ENCODE results near the gene RNF26.

RNF26 gene

GRCh38 chr11:119373059-119373920 lies 39.0 kb downstream of the RNF26 start:
- no peak for TF ChIP-seq Cebpa-rat (IDR thresholded peaks at IDR 0.05)
- Histone ChIP-seq H3K27me3 (no peaks in the 10 kb centered on the region), H3K4me3 (no peak overlapping the region), H3K36me3 (no peaks in the 10 kb centered on the region), H3K27ac (no peak overlapping the region), H3K4me1 (peaks cover 80% of the 10 kb centered on the region), H3K9ac (no peak overlapping the region), H3K9me3 (no peaks in the 10 kb centered on the region), H4K20me1 (no peaks in the 10 kb centered on the region), H3K4me2 (peak overlapping the region; percentile 55)

GRCh38 chr11:119373921-119374631 lies 39.7 kb downstream of the RNF26 start:
- H3K4me2 ChIP-seq = peak overlapping the region; percentile 55
- H3K36me3 ChIP-seq = no peaks in the 10 kb centered on the region
- no peak for TF ChIP-seq Cebpa-rat (IDR thresholded peaks at IDR 0.05)
- H4K20me1 ChIP-seq = no peaks in the 10 kb centered on the region
- peaks cover 72% of the 10 kb centered on the region for H3K4me1 ChIP-seq
- no peak overlapping the region for H3K27ac ChIP-seq
- H3K9ac ChIP-seq = no peak overlapping the region
- no peaks in the 10 kb centered on the region for H3K27me3 ChIP-seq
- H3K9me3 ChIP-seq = no peaks in the 10 kb centered on the region
- H3K4me3 ChIP-seq = no peak overlapping the region

- Histone ChIP-seq H3K27ac (no peak overlapping the region), H3K36me3 (no peaks in the 10 kb centered on the region), H3K4me3 (no peak overlapping the region), H3K4me1 (peaks cover 65% of the 10 kb centered on the region), H3K9me3 (no peaks in the 10 kb centered on the region), H3K27me3 (no peaks in the 10 kb centered on the region), H4K20me1 (no peaks in the 10 kb centered on the region), H3K9ac (no peak overlapping the region), H3K4me2 (no peak overlapping the region)
- no peak for TF ChIP-seq Cebpa-rat (IDR thresholded peaks at IDR 0.05)
Measured at GRCh38 chr11:119374632-119375336, 40.5 kb downstream of the RNF26 start.

- H3K4me2 ChIP-seq = peak overlapping the region; percentile 39
- TF ChIP-seq Cebpa-rat (IDR thresholded peaks at IDR 0.05) = no peak
- H3K4me1 ChIP-seq = peaks cover 64% of the 10 kb centered on the region
Measured at GRCh38 chr11:119375337-119376196, 41.2 kb downstream of the RNF26 start.

GRCh38 chr11:119376197-119376847 lies 42.0 kb downstream of the RNF26 start:
- Histone ChIP-seq H3K9me3 (no peaks in the 10 kb centered on the region), H3K36me3 (no peaks in the 10 kb centered on the region), H3K27me3 (no peaks in the 10 kb centered on the region), H3K4me3 (no peak overlapping the region), H3K4me2 (peak overlapping the region; percentile 39), H3K27ac (peak overlapping the region; percentile 36; the same call in 1 of the 2 replicates), H3K4me1 (peaks cover 63% of the 10 kb centered on the region), H3K9ac (no peak overlapping the region), H4K20me1 (no peaks in the 10 kb centered on the region)
- TF ChIP-seq Cebpa-rat (IDR thresholded peaks at IDR 0.05) = no peak

More at GRCh38 chr11:119375337-119376196, 41.2 kb downstream of the RNF26 start:
- Histone ChIP-seq H4K20me1 (no peaks in the 10 kb centered on the region), H3K9ac (no peak overlapping the region), H3K27ac (peak overlapping the region; percentile 36; the same call in 1 of the 2 replicates), H3K9me3 (no peaks in the 10 kb centered on the region), H3K4me3 (no peak overlapping the region), H3K27me3 (no peaks in the 10 kb centered on the region), H3K36me3 (no peaks in the 10 kb centered on the region)

- peak overlapping the region; percentile 45; the same call in 1 of the 2 replicates for H3K9ac ChIP-seq
- peak overlapping the region; percentile 44; the same call in 1 of the 2 replicates for H3K27ac ChIP-seq
- H3K4me2 ChIP-seq = peak overlapping the region; percentile 61
- no peaks in the 10 kb centered on the region for H3K36me3 ChIP-seq
- H3K4me1 ChIP-seq = peaks cover 59% of the 10 kb centered on the region
- no peak overlapping the region for H3K4me3 ChIP-seq
- no peaks in the 10 kb centered on the region for H4K20me1 ChIP-seq
- H3K27me3 ChIP-seq = no peaks in the 10 kb centered on the region
- no peaks in the 10 kb centered on the region for H3K9me3 ChIP-seq
- TF ChIP-seq Cebpa-rat (IDR thresholded peaks at IDR 0.05) = no peak
Measured at GRCh38 chr11:119377112-119377901, 43.0 kb downstream of the RNF26 start.

GRCh38 chr11:119377961-119378667 lies 43.8 kb downstream of the RNF26 start:
- peaks cover 58% of the 10 kb centered on the region for H3K4me1 ChIP-seq
- TF ChIP-seq Cebpa-rat (IDR thresholded peaks at IDR 0.05) = no peak

More at GRCh38 chr11:119377961-119378667, 43.8 kb downstream of the RNF26 start:
- Histone ChIP-seq H3K27me3 (no peaks in the 10 kb centered on the region), H3K36me3 (no peaks in the 10 kb centered on the region), H3K4me3 (no peak overlapping the region), H3K4me2 (peak overlapping the region; percentile 61), H3K27ac (peak overlapping the region; percentile 44; the same call in 1 of the 2 replicates), H3K9me3 (no peaks in the 10 kb centered on the region), H3K9ac (peak overlapping the region; percentile 45; the same call in 1 of the 2 replicates), H4K20me1 (no peaks in the 10 kb centered on the region)
